HepG2 (cell line): Measurements from ENCODE around the gene PCBP4. TPM values are rescaled to one million over a fixed set of nuclear protein-coding genes. Genes with fewer than 3 reads are reported as not detected.

Source experiments
- ISL2 ChIP-seq: sonication (generic); formaldehyde crosslinking; IDR thresholded peaks from 2 replicates; pipeline ENCODE4 v1.5.0; 2020; ENCODE audit warnings: missing genetic modification reagents
- KLF13 ChIP-seq: sonication (generic); formaldehyde crosslinking; IDR thresholded peaks from 2 replicates; pipeline ENCODE4 v1.4.0; 2020; ENCODE audit warnings: mild to moderate bottlenecking, missing genetic modification reagents
- MATR3 ChIP-seq: sonication (generic); formaldehyde crosslinking; IDR thresholded peaks from 2 replicates; pipeline ENCODE4 v1.4.0; 2020; ENCODE audit warnings: missing genetic modification reagents
- NR1H2 ChIP-seq: sonication (generic); formaldehyde crosslinking; IDR thresholded peaks from 2 replicates; pipeline ENCODE4 v1.8.1; 2022; ENCODE audit warnings: low read depth, missing genetic modification reagents, borderline replicate concordance
- PRMT3 ChIP-seq: sonication (generic); formaldehyde crosslinking; IDR thresholded peaks from 2 replicates; pipeline ENCODE4 v1.8.1; 2022; ENCODE audit warnings: low read depth, mild to moderate bottlenecking, moderate library complexity, missing genetic modification reagents, borderline replicate concordance
- RORA ChIP-seq: sonication (generic); formaldehyde crosslinking; IDR thresholded peaks from 2 replicates; pipeline ENCODE4 v1.5.0; 2020; ENCODE audit warnings: mild to moderate bottlenecking, missing genetic modification reagents, moderate library complexity
- RXRA ChIP-seq: sonication (generic); formaldehyde crosslinking; IDR thresholded peaks from 2 replicates; pipeline ENCODE4 v1.5.1; 2020; ENCODE audit warnings: missing genetic modification reagents
- SKI ChIP-seq: fragments of 450-650 bp; IDR thresholded peaks from one replicate; pipeline ENCODE4 v1.6.1; 2018; ENCODE audit warnings: mild to moderate bottlenecking; ENCODE audit not compliant: partially characterized antibody
- SMAD3 ChIP-seq: sonication (generic); formaldehyde crosslinking; IDR thresholded peaks from 2 replicates; pipeline ENCODE4 v1.4.0; 2020; ENCODE audit warnings: missing genetic modification reagents
- SMARCC2 ChIP-seq: fragments of 450-650 bp; IDR thresholded peaks from 2 replicates; pipeline ENCODE4 v1.6.1; 2017; ENCODE audit warnings: antibody characterized with exemption, mild to moderate bottlenecking
- SMC3 ChIP-seq: IDR thresholded peaks from 2 replicates; pipeline ENCODE4 v1.6.1; 2011; ENCODE audit warnings: low read length, improper control_type of control experiment
- SP2 ChIP-seq: sonication (generic); formaldehyde crosslinking; IDR thresholded peaks from 2 replicates; pipeline ENCODE4 v1.5.1; 2020; ENCODE audit warnings: mild to moderate bottlenecking, missing genetic modification reagents
- ZNF510 ChIP-seq: sonication (generic); formaldehyde crosslinking; IDR thresholded peaks from 2 replicates; pipeline ENCODE4 v1.4.0; 2020; ENCODE audit warnings: low read depth, mild to moderate bottlenecking, missing genetic modification reagents
- ZNF670 ChIP-seq: sonication (generic); formaldehyde crosslinking; IDR thresholded peaks from 2 replicates; pipeline ENCODE4 v1.8.0; 2022; ENCODE audit warnings: mild to moderate bottlenecking, missing genetic modification reagents, borderline replicate concordance
- ZNF768 ChIP-seq: sonication (generic); formaldehyde crosslinking; IDR thresholded peaks from 2 replicates; pipeline ENCODE4 v1.4.0; 2020; ENCODE audit warnings: missing genetic modification reagents
- ZSCAN12 ChIP-seq: sonication (generic); formaldehyde crosslinking; IDR thresholded peaks from 2 replicates; pipeline ENCODE4 v1.9.0; 2021; ENCODE audit warnings: mild to moderate bottlenecking, missing genetic modification reagents
- polyA plus RNA-seq, 8 experiments: library from polyadenylated mRNA; depleted of rRNA in 3 of 8; stranded (reverse) in 7 of 8; unstranded in 1 of 8; fragments of >200 nt; fragmentation: Illumina TruSeq in 4 of 8; extraction: Trizol in 4 of 8; gene quantifications; 2 replicates each; pipeline versions ENCODE4 v1.2.1 to v1.2.3, GENCODE V29; 2011 to 2016; ENCODE audit warnings: low read depth in 4 of 8, missing spikeins in 1 of 8, mixed read lengths in 1 of 8; ENCODE audit not compliant: insufficient read depth in 1 of 8
- total RNA-seq, 5 experiments: library from RNA; depleted of rRNA; stranded (reverse); fragments of >200 nt; fragmentation: Illumina TruSeq; extraction: Trizol; gene quantifications; 2 replicates each; pipeline ENCODE4 v1.2.3, GENCODE V29; 2016; ENCODE audit warnings: low read depth in 1 of 5
- TF ChIP-seq, protein P1 (sequence below): sonication (generic); formaldehyde crosslinking; IDR thresholded peaks from one replicate; pipeline ENCODE4 v1.5.1; 2020; ENCODE audit warnings: mild to moderate bottlenecking, missing genetic modification reagents; ENCODE audit errors: not compliant biosample characterization
- TF ChIP-seq, protein P2 (sequence below): sonication (generic); formaldehyde crosslinking; IDR thresholded peaks from 2 replicates; pipeline ENCODE4 v1.4.0; 2020; ENCODE audit warnings: missing genetic modification reagents; ENCODE audit errors: not compliant biosample characterization
- TF ChIP-seq, protein P3 (sequence below): sonication (generic); formaldehyde crosslinking; IDR thresholded peaks from 2 replicates; pipeline ENCODE4 v1.4.0; 2020; ENCODE audit warnings: missing genetic modification reagents, borderline replicate concordance

The PCBP4 gene
- total and polyA plus RNA-seq, 2 of the 13 experiments (the other 11 are each of a cell fraction or from before 2014, with no cell fraction given): 36.8 to 51.3 TPM

DNA sequence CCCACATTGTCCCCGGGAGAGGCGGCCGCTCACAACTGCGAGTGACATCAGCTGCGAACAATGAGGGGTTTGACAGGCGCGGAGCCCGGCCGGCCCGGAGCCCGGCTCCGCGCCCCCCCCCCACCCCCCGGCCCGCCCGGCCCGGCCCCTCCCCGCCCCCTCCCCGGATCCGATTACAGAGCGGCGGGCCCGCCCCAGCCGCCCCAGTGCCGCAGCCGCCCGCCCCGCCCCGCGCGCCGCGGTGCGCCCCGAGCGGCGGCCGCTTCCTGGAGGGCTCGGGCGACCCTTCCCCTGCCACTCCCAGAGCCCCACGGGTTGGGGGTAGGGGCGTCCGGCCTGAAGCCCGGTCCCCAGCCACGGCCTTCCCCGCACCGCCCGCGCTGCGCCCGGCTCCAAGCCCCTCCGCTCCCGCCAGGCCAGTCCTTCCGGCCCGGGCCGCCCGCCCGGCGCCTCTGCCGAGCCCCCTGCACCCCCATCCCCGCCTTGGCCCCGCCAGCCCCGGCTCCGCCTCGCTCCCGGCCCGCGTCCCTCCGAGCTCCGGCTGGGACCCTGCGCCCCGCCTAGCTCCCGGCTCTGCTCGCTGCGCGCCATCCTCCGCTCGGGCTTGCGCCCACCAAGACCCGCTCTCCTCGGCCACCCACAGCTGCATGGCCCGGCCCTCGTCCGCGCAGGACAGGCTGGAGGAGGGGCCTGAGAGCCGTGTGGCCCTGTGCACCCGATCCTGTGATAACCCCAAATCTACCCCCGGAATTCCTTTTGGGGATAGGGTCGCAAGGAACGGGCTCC is at the start of gene PCBP4 (continued):
- TF ChIP-seq, protein P1, sequence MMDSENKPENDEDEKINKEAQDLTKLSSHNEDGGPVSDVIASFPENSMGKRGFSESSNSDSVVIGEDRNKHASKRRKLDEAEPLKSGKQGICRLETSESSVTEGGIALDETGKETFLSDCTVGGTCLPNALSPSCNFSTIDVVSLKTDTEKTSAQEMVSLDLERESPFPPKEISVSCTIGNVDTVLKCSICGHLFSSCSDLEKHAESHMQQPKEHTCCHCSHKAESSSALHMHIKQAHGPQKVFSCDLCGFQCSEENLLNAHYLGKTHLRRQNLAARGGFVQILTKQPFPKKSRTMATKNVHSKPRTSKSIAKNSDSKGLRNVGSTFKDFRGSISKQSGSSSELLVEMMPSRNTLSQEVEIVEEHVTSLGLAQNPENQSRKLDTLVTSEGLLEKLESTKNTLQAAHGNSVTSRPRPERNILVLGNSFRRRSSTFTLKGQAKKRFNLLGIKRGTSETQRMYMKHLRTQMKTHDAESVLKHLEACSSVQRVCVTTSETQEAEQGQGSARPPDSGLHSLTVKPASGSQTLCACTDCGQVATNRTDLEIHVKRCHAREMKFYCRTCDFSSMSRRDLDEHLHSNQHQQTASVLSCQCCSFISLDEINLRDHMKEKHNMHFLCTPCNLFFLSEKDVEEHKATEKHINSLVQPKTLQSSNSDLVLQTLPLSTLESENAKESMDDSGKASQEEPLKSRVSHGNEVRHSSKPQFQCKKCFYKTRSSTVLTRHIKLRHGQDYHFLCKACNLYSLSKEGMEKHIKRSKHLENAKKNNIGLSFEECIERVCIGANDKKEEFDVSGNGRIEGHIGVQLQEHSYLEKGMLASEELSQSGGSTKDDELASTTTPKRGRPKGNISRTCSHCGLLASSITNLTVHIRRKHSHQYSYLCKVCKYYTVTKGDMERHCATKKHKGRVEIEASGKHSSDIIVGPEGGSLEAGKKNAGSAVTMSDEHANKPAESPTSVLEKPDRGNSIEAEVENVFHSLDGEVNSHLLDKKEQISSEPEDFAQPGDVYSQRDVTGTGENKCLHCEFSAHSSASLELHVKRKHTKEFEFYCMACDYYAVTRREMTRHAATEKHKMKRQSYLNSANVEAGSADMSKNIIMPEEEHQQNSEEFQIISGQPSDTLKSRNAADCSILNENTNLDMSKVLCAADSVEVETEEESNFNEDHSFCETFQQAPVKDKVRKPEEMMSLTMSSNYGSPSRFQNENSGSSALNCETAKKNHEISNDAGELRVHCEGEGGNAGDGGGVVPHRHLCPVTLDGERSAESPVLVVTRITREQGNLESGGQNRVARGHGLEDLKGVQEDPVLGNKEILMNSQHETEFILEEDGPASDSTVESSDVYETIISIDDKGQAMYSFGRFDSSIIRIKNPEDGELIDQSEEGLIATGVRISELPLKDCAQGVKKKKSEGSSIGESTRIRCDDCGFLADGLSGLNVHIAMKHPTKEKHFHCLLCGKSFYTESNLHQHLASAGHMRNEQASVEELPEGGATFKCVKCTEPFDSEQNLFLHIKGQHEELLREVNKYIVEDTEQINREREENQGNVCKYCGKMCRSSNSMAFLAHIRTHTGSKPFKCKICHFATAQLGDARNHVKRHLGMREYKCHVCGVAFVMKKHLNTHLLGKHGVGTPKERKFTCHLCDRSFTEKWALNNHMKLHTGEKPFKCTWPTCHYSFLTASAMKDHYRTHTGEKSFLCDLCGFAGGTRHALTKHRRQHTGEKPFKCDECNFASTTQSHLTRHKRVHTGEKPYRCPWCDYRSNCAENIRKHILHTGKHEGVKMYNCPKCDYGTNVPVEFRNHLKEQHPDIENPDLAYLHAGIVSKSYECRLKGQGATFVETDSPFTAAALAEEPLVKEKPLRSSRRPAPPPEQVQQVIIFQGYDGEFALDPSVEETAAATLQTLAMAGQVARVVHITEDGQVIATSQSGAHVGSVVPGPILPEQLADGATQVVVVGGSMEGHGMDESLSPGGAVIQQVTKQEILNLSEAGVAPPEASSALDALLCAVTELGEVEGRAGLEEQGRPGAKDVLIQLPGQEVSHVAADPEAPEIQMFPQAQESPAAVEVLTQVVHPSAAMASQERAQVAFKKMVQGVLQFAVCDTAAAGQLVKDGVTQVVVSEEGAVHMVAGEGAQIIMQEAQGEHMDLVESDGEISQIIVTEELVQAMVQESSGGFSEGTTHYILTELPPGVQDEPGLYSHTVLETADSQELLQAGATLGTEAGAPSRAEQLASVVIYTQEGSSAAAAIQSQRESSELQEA (CRISPR knock-in tag): no peak
- TF ChIP-seq SMC3 (no peak), SP2 (CRISPR knock-in tag) (peak; percentile 7; the same call in 1 of the 2 replicates), ZNF510 (CRISPR knock-in tag) (no peak), ZSCAN12 (CRISPR knock-in tag) (no peak), RORA (CRISPR knock-in tag) (no peak), ZNF768 (CRISPR knock-in tag) (peak; percentile 54; the same call in 1 of the 2 replicates), NR1H2 (CRISPR knock-in tag) (no peak), SMARCC2 (no peak), KLF13 (no peak), SMAD3 (CRISPR knock-in tag) (no peak), ISL2 (no peak), PRMT3 (CRISPR knock-in tag) (no peak), ZNF670 (CRISPR knock-in tag) (no peak), RXRA (CRISPR knock-in tag) (no peak), MATR3 (no peak), SKI (no peak)
- TF ChIP-seq, protein P2, sequence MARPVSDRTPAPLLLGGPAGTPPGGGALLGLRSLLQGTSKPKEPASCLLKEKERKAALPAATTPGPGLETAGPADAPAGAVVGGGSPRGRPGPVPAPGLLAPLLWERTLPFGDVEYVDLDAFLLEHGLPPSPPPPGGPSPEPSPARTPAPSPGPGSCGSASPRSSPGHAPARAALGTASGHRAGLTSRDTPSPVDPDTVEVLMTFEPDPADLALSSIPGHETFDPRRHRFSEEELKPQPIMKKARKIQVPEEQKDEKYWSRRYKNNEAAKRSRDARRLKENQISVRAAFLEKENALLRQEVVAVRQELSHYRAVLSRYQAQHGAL (CRISPR knock-in tag): no peak
- TF ChIP-seq, protein P3, sequence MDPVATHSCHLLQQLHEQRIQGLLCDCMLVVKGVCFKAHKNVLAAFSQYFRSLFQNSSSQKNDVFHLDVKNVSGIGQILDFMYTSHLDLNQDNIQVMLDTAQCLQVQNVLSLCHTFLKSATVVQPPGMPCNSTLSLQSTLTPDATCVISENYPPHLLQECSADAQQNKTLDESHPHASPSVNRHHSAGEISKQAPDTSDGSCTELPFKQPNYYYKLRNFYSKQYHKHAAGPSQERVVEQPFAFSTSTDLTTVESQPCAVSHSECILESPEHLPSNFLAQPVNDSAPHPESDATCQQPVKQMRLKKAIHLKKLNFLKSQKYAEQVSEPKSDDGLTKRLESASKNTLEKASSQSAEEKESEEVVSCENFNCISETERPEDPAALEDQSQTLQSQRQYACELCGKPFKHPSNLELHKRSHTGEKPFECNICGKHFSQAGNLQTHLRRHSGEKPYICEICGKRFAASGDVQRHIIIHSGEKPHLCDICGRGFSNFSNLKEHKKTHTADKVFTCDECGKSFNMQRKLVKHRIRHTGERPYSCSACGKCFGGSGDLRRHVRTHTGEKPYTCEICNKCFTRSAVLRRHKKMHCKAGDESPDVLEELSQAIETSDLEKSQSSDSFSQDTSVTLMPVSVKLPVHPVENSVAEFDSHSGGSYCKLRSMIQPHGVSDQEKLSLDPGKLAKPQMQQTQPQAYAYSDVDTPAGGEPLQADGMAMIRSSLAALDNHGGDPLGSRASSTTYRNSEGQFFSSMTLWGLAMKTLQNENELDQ: no peak
